Lower leg skin (tissue), 3 donors: Measurements from ENCODE around the gene FLNA.

Experiments used
- POLR2A ChIP-seq, 2 donors: fragments of 450-650 bp; IDR thresholded peaks; one replicate each; pipeline ENCODE4 v1.6.1; 2016 to 2017; ENCODE audit warnings: antibody characterized with exemption in 2 of 2, mild to moderate bottlenecking in 1 of 2, moderate library complexity in 1 of 2
- TF ChIP-seq, protein P1 (sequence below), 3 donors: fragments of 450-650 bp; IDR thresholded peaks; one replicate each; pipeline ENCODE4 v1.5.1; 2016; ENCODE audit warnings: antibody characterized with exemption in 3 of 3, mild to moderate bottlenecking in 3 of 3, moderate library complexity in 2 of 3

DNA sequence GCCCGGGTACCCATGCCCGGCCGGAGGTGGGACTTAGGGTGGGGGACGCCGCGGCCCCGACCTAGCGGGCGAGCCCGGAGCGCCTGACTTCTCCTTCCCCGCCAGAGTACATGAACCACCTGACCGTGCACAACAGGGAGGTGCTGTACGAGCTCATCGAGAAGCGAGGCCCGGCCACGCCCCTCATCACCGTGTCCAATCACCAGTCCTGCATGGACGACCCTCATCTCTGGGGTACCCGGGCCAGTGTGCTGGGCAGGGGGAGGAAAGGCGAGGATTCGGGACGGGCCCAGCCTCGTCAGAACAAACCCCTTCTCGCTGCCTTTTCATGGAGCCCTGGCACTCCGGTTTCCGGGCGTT lies 37.5 kb upstream of the FLNA start:
- TF ChIP-seq, protein P1, sequence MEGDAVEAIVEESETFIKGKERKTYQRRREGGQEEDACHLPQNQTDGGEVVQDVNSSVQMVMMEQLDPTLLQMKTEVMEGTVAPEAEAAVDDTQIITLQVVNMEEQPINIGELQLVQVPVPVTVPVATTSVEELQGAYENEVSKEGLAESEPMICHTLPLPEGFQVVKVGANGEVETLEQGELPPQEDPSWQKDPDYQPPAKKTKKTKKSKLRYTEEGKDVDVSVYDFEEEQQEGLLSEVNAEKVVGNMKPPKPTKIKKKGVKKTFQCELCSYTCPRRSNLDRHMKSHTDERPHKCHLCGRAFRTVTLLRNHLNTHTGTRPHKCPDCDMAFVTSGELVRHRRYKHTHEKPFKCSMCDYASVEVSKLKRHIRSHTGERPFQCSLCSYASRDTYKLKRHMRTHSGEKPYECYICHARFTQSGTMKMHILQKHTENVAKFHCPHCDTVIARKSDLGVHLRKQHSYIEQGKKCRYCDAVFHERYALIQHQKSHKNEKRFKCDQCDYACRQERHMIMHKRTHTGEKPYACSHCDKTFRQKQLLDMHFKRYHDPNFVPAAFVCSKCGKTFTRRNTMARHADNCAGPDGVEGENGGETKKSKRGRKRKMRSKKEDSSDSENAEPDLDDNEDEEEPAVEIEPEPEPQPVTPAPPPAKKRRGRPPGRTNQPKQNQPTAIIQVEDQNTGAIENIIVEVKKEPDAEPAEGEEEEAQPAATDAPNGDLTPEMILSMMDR (IDR thresholded peaks at IDR 0.05): no peak
- no peak for TF ChIP-seq POLR2A (IDR thresholded peaks at IDR 0.05)
